ENCODE data around the gene UBD. TPM values are rescaled to one million over a fixed set of nuclear protein-coding genes. Genes with fewer than 3 reads are reported as not detected.

Gene UBD
- total RNA-seq, 1 donor from 2014 or later = not detected

- H3K4me3 ChIP-seq = no peak overlapping the region
- DNase-seq (ENCODE audit: low spot score) = no peak
- peaks cover 4% of the 10 kb centered on the region for H3K4me1 Mint-ChIP-seq
- no peak overlapping the region for H3K9ac ChIP-seq
- peaks cover 3% of the 10 kb centered on the region for H3K27me3 Mint-ChIP-seq (ENCODE audit: insufficient read depth, low read depth)
- H3K27ac ChIP-seq = no peak overlapping the region
- no peak overlapping the region for H3K4me3 Mint-ChIP-seq
- TF ChIP-seq EZH2phosphoT487 (IDR thresholded peaks at IDR 0.05) (no peak), EZH2 (IDR thresholded peaks at IDR 0.05) (no peak)
- TF ChIP-seq, protein P1, sequence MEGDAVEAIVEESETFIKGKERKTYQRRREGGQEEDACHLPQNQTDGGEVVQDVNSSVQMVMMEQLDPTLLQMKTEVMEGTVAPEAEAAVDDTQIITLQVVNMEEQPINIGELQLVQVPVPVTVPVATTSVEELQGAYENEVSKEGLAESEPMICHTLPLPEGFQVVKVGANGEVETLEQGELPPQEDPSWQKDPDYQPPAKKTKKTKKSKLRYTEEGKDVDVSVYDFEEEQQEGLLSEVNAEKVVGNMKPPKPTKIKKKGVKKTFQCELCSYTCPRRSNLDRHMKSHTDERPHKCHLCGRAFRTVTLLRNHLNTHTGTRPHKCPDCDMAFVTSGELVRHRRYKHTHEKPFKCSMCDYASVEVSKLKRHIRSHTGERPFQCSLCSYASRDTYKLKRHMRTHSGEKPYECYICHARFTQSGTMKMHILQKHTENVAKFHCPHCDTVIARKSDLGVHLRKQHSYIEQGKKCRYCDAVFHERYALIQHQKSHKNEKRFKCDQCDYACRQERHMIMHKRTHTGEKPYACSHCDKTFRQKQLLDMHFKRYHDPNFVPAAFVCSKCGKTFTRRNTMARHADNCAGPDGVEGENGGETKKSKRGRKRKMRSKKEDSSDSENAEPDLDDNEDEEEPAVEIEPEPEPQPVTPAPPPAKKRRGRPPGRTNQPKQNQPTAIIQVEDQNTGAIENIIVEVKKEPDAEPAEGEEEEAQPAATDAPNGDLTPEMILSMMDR (IDR thresholded peaks at IDR 0.05) = no peak
- no peaks in the 10 kb centered on the region for H3K27me3 ChIP-seq
- H3K9me3 Mint-ChIP-seq = no peaks in the 10 kb centered on the region
- no peaks in the 10 kb centered on the region for H3K36me3 Mint-ChIP-seq
- H3K4me2 ChIP-seq = no peak overlapping the region
- H3K36me3 ChIP-seq = no peaks in the 10 kb centered on the region
- no peak overlapping the region for H3K27ac Mint-ChIP-seq
- no peak overlapping the region for H2AFZ ChIP-seq (replicated peaks)
- H3K4me1 ChIP-seq = peaks cover 3% of the 10 kb centered on the region
- H3K9me3 ChIP-seq (ENCODE audit: low read depth) = no peaks in the 10 kb centered on the region
- no peaks in the 10 kb centered on the region for H4K20me1 ChIP-seq (ENCODE audit: low read depth)
- H3K79me2 ChIP-seq (ENCODE audit: low read depth) = no peaks in the 10 kb centered on the region
- no peaks in the 10 kb centered on the region for H3F3A ChIP-seq (ENCODE audit: low read depth)
Observed at GRCh38 chr6:29563435-29563965, 4.0 kb upstream of the UBD start.

DNA sequence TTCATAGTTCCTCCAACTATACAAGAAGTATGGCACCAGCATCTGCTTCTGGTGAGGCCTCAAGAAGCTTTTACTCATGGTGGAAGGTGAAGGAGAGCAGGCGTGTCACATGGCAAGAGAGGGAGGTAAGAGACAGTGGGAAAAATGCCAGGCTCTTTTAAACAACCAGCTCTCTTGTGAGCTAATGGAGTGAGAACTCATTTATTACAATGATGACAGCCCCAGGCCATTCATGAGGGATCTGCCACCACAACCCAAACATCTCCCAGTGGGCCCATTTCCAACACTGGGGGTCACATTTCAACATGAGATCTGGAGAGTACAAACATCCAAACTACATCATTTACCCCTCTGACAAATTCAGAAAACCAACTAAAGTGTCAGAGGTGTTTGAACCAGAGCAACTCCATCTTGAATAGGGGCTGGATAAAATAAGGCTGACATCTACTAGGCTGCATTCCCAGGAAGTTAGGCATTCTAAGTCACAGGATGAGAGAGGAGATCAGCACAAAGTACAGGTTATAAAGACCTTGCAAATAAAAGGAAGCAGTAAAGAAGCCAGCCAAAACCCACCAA, 2.2 kb upstream of the UBD start:
- no peak overlapping the region for H3K4me3 Mint-ChIP-seq
- H3K9me3 Mint-ChIP-seq = no peaks in the 10 kb centered on the region
- H3K4me2 ChIP-seq = no peak overlapping the region
- peaks cover 4% of the 10 kb centered on the region for H3K4me1 Mint-ChIP-seq
- no peak overlapping the region for H3K4me3 ChIP-seq
- H3F3A ChIP-seq (ENCODE audit: low read depth) = no peaks in the 10 kb centered on the region
- no peaks in the 10 kb centered on the region for H3K36me3 Mint-ChIP-seq
- H3K9ac ChIP-seq = no peak overlapping the region
- H3K27me3 Mint-ChIP-seq (ENCODE audit: insufficient read depth, low read depth) = peaks cover 4% of the 10 kb centered on the region
- H3K79me2 ChIP-seq (ENCODE audit: low read depth) = no peaks in the 10 kb centered on the region
- no peak overlapping the region for H3K27ac ChIP-seq
- H3K36me3 ChIP-seq = no peaks in the 10 kb centered on the region
- H2AFZ ChIP-seq (replicated peaks) = no peak overlapping the region
- H3K27me3 ChIP-seq = peaks cover 9% of the 10 kb centered on the region
- H3K27ac Mint-ChIP-seq = no peak overlapping the region
- DNase-seq (ENCODE audit: low spot score) = no peak
- TF ChIP-seq, protein P1 (IDR thresholded peaks at IDR 0.05) = no peak
- H3K9me3 ChIP-seq (ENCODE audit: low read depth) = no peaks in the 10 kb centered on the region
- H3K4me1 ChIP-seq = peaks cover 3% of the 10 kb centered on the region
- no peaks in the 10 kb centered on the region for H4K20me1 ChIP-seq (ENCODE audit: low read depth)

DNA sequence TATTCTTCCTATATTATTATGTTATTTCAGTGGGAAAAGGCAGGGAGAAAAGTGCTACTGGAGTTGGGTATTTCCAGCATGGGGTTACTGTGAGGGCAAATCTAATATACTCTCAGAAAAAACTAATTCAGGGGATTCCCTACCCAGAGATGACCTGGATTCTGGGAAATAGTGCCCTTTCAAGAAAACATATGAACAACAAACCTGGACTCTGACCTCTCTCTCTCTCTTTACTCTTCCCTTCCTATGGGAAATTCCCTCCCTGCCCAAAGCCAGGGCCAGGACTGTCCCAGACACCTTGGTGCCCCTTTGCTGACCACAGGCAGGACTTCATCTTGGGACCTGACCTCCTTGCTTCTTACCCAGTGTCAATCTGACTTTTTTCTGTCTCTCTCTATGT, 1.6 kb upstream of the UBD start:
- H3K4me3 ChIP-seq = no peak overlapping the region
- Mint-ChIP-seq H3K27me3 (ENCODE audit: insufficient read depth, low read depth) (peaks cover 6% of the 10 kb centered on the region), H3K9me3 (no peaks in the 10 kb centered on the region), H3K4me3 (no peak overlapping the region), H3K36me3 (no peaks in the 10 kb centered on the region), H3K27ac (no peak overlapping the region), H3K4me1 (peaks cover 4% of the 10 kb centered on the region)
- no peaks in the 10 kb centered on the region for H3K79me2 ChIP-seq (ENCODE audit: low read depth)
- no peaks in the 10 kb centered on the region for H3F3A ChIP-seq (ENCODE audit: low read depth)
- no peaks in the 10 kb centered on the region for H3K9me3 ChIP-seq (ENCODE audit: low read depth)
- H4K20me1 ChIP-seq (ENCODE audit: low read depth) = no peaks in the 10 kb centered on the region
- H3K9ac ChIP-seq = no peak overlapping the region
- H2AFZ ChIP-seq (replicated peaks) = no peak overlapping the region
- H3K27me3 ChIP-seq = peaks cover 15% of the 10 kb centered on the region
- no peak overlapping the region for H3K27ac ChIP-seq
- no peak for DNase-seq (ENCODE audit: low spot score)
- H3K36me3 ChIP-seq = no peaks in the 10 kb centered on the region
- no peak overlapping the region for H3K4me2 ChIP-seq
- TF ChIP-seq EZH2phosphoT487 (IDR thresholded peaks at IDR 0.05) (no peak), EZH2 (IDR thresholded peaks at IDR 0.05) (no peak)
- TF ChIP-seq, protein P1 (IDR thresholded peaks at IDR 0.05) = no peak
- H3K4me1 ChIP-seq = peaks cover 3% of the 10 kb centered on the region

All from neural progenitor cell (in vitro differentiated cells).